Measurements from ENCODE around the gene WBP1L.

DNA sequence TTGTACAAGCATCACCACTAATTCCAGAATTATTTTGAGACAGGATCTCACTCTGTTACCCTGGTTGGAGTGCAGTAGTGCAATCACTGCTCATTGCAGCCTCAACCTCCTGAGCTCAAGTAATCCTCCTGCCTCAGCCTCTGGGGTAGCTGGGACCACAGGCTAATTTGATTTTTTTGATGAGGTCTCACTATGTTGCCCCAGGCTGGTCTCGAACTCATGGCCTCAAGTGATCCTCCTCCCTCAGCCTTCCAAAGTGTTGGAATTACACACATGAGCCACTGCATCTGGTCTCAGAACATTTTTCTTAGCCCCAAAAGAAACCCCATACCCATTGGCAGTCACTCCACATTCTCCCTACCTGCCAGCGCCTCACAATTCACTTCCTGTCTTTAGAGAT, 3.5 kb upstream of the WBP1L start:
- no peak for TF ChIP-seq CTCF (tag by site-specific recombination; IDR thresholded peaks at IDR 0.05)
- TF ChIP-seq PRDM10 (tag by site-specific recombination; IDR thresholded peaks at IDR 0.05), result no peak
- no peak for TF ChIP-seq SP3 (tag by site-specific recombination; IDR thresholded peaks at IDR 0.05)
- no peak for TF ChIP-seq ZNF473 (tag by site-specific recombination; IDR thresholded peaks at IDR 0.05)
- TF ChIP-seq YY2 (tag by site-specific recombination; IDR thresholded peaks at IDR 0.05), result no peak
